Body of pancreas (tissue), 4 donors: Measurements from ENCODE around the gene SRGAP2C. TPM values are rescaled to one million over a fixed set of nuclear protein-coding genes. Genes with fewer than 3 reads are reported as not detected.
A peak's percentile ranks its signal among the peaks of the same experiment; 100 is the strongest.
"Not testable (repeated sequence)": the region's sequence is repeated elsewhere in the genome, so short reads cannot be mapped to it uniquely, and the experiment has no call there.

Source experiments
- ATAC-seq: fragments of 150-250 bp; one replicate; pipeline ENCODE4 v1.9.1; 2016
- DNase-seq, 4 donors: peaks; one replicate each; pipeline ENCODE4 v3.0.0-alpha.2; 2019
- H3K27ac ChIP-seq, 4 donors: fragments of 200-600 bp; sonication (generic); 1 replicate in 3 of 4; 2 replicates in 1 of 4; pipeline versions ENCODE4 v1.5.1 to v1.6.1; 2016 to 2019; ENCODE audit warnings: mild to moderate bottlenecking in 1 of 4, mixed read lengths in 1 of 4, moderate library complexity in 1 of 4
- H3K27me3 ChIP-seq, 2 donors: fragments of 200-600 bp; sonication (generic); one replicate each; pipeline ENCODE4 v1.6.0; 2016; ENCODE audit warnings: mild to moderate bottlenecking in 1 of 2
- H3K36me3 ChIP-seq, 2 donors: fragments of 200-600 bp; sonication (generic); replicated peaks in 1 of 2; 2 replicates each; pipeline ENCODE4 v1.5.1; 2016; ENCODE audit warnings: low read depth in 2 of 2; ENCODE audit not compliant: insufficient read depth in 1 of 2
- H3K4me1 ChIP-seq: fragments of 200-600 bp; sonication (generic); one replicate; pipeline ENCODE4 v1.6.0; 2016
- H3K4me3 ChIP-seq, 2 donors: fragments of 200-600 bp; sonication (generic); 1 replicate in 1 of 2; 2 replicates in 1 of 2; pipeline ENCODE4 v1.5.1; 2016 to 2019
- H3K9me3 ChIP-seq, 3 donors: fragments of 200-600 bp; sonication (generic); 1 replicate in 2 of 3; 2 replicates in 1 of 3; pipeline ENCODE4 v1.5.1; 2016
- whole genome bisulfite sequencing, 2 donors: methylation state at CpG; one replicate each; pipeline ENCODE4 v1.1.5; 2017; 5-methylcytosine and 5-hydroxymethylcytosine counted together
- intact Hi-C: fragments of 100-400 bp; cut with DNase I; formaldehyde crosslinking; loops from one replicate; pipeline ENCODE4 v1.15.1; 2023
- total RNA-seq, 2 donors: library from RNA; depleted of rRNA; stranded (reverse); fragments of >200 nt; gene quantifications; one replicate each; pipeline ENCODE4 v1.1.0, GENCODE V29; 2016

The SRGAP2C gene
- total RNA-seq, 2 donors from 2014 or later: 4.6 to 9.3 TPM

GRCh38 chr1:121355711-121356420, 171.1 kb downstream of the SRGAP2C start:
- WGBS, 2 donors: no CpG with 5 or more reads among the region's 5 CpGs
- H3K4me1 ChIP-seq: not testable (repeated sequence)
- ATAC-seq: peak; percentile 15

DNA sequence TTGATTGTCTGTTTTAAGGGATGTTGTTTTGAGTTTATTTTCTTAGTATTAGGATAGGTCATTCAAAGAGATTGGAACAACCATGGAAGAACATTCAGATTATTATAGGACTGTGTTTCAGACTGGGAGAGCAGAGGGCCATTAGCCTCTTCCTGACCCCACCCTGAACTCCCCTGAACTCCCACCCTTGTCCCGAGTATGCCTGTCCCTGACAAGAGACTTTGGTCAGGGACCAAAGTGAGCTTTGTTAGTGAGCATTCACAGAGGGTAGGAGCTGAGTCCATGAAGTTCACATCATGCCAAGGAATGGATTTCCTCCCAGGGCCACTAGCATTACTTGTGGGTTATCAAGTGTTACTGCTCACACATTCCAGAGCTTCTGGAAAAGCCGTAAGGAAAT, 172.0 kb downstream of the SRGAP2C start:
- H3K4me3 ChIP-seq, H3K27ac ChIP-seq, intact Hi-C loops, H3K27me3 ChIP-seq, H3K9me3 ChIP-seq, H3K4me1 ChIP-seq, DNase-seq, H3K36me3 ChIP-seq, ATAC-seq: not testable (repeated sequence)
- 60 to 86% methylated on average over 1 to 2 of the region's 2 CpGs for WGBS, 2 donors

More at GRCh38 chr1:121355711-121356420, 171.1 kb downstream of the SRGAP2C start:
- DNase-seq, H3K27ac ChIP-seq, H3K27me3 ChIP-seq, intact Hi-C loops, H3K4me3 ChIP-seq, H3K9me3 ChIP-seq, H3K36me3 ChIP-seq: not testable (repeated sequence)

DNA sequence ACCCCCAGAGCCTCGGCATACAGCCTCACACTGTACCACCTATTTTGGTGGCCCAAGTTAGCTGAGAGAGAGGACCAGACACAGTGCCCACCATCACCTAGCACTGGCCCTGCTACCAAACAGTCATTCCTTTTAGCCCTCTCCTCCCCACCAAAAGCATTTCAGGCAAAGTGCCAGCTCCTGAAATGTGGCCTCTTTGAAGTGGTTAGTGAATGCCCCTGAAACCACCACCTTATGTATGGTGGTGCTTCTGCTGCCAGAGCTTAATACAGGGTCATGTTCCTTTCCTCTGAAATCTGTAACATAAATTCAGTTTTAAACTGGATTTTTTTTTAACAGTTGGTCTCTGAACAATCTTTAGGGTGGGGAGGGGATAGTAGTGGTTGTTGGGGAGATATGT, 175.8 kb downstream of the SRGAP2C start:
- H3K27me3 ChIP-seq, H3K9me3 ChIP-seq, DNase-seq, ATAC-seq, H3K4me3 ChIP-seq, H3K36me3 ChIP-seq, H3K27ac ChIP-seq, H3K4me1 ChIP-seq, intact Hi-C loops: not testable (repeated sequence)
- WGBS, 2 donors: no CpG with 5 or more reads among the region's 1 CpG

DNA sequence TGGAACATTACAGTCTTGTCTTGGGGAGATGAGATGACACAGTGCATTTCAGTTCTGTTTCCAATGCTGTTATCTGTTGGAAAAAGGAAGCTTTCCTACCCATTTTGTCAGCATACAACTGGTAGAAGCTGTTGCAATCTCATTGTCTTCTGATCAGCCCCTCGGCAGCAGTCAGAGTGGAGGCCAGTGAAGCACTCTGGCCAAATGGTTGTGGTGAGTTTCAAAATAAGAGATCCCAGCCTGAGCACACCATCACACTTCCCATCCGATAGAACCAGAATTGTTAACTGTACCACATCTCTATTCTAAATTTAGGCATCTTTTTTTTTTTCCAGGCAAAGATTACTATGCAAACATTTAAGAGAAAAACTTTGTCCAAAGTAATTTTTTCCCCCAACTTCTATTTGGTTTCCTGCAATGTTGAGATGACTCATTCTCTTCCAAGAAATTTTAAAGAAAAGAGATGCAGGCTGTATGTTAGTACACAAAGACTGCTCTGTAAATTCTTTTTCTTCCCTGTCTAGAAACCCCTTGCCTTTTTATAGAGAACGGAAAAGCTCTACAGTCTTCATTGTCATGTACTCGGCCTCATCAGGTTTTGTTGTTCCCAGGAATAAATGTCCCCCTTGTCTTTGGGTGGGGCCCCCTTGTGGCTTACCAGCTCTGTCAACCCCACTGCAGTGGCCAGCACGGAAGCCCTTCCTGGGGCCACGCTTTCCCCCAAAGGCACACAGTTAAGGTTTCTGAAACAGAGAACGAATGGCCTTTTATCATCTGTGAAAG, 176.9 kb downstream of the SRGAP2C start:
- H3K4me1 ChIP-seq, intact Hi-C loops, H3K27ac ChIP-seq, DNase-seq, H3K4me3 ChIP-seq, H3K9me3 ChIP-seq, H3K36me3 ChIP-seq, H3K27me3 ChIP-seq, ATAC-seq: not testable (repeated sequence)
- WGBS, 2 donors: 44 to 75% methylated on average over 1 to 2 of the region's 7 CpGs

- H3K4me1 ChIP-seq, H3K27ac ChIP-seq, H3K27me3 ChIP-seq, H3K9me3 ChIP-seq, ATAC-seq, intact Hi-C loops, H3K4me3 ChIP-seq, H3K36me3 ChIP-seq: not testable (repeated sequence)
- DNase-seq: peak in 2 of 4 donors; percentile 4 to 42
- WGBS, 2 donors: 30 to 70% methylated on average over 1 to 3 of the region's 4 CpGs
Measured at GRCh38 chr1:121362234-121362883, 177.6 kb downstream of the SRGAP2C start.

DNA sequence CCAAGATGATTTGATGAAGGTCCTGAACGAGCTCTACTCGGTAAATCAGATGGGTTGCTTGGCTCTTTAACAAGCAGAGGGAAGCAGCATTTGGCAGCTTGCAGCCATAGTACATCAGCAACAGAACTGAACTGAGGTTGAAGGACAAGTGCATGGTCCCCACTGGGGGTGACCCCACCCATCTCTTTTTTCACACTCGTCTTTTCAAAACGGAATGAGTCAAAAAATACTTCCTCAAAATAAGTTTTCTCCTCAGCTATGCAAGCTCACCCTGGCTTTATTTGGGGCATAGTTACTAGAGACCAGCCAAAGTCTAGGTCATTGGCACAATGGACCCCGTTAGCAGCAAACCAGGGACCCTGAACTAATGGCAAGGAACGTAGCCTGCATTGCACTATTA, 180.5 kb downstream of the SRGAP2C start:
- intact Hi-C loops, H3K36me3 ChIP-seq, H3K27ac ChIP-seq, H3K27me3 ChIP-seq, H3K9me3 ChIP-seq, ATAC-seq, DNase-seq, H3K4me1 ChIP-seq, H3K4me3 ChIP-seq: not testable (repeated sequence)
- 70 to 91% methylated on average over 2 to 4 of the region's 6 CpGs for WGBS, 2 donors

DNA sequence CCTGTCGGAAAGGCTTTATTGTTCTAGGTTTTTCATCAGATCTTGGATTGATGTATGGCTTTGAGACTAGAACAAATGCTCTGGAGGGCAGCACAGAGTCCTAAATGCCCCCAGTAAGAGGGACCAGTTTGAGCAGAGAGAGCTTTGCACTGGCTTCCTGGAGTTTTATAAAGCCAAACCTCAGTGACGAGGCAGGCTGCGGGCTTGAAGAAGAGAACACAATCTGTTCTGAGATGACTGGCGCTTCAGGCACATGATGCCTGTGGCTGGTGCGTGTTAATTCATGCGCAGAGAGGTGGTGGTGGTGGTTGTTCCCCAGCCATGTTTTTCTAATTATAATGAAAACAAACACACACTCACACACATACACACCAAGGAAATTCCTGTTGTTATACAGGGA, 180.9 kb downstream of the SRGAP2C start:
- intact Hi-C loops, H3K4me1 ChIP-seq, H3K9me3 ChIP-seq, H3K27ac ChIP-seq, H3K4me3 ChIP-seq, H3K27me3 ChIP-seq, ATAC-seq, H3K36me3 ChIP-seq: not testable (repeated sequence)
- DNase-seq: peak in 2 of 4 donors; percentile 3 to 13
- 94 to 100% methylated on average over 1 to 5 of the region's 6 CpGs for WGBS, 2 donors

DNA sequence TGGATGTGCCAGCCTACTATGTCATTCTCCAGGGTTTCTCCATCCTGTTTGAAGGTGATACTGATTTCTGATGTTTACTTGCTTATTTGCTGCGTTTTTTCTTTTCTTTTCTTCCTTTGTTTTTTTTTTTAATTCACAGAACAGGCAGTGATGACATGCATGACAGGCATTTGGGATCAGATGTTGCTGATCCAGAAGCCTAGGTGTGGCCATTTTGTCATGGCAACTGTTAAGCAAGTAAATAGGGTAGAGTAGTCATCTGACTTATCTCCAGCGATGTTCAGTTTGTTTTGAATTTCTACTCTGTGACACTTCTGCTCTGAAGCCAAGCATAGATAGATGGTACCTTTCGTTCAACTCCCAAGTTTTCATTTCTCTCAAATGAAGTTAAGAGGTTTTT, 181.4 kb downstream of the SRGAP2C start:
- H3K36me3 ChIP-seq, intact Hi-C loops, H3K27ac ChIP-seq, DNase-seq, H3K4me3 ChIP-seq, H3K9me3 ChIP-seq, H3K27me3 ChIP-seq, H3K4me1 ChIP-seq, ATAC-seq: not testable (repeated sequence)
- no CpG with 5 or more reads among the region's 3 CpGs for whole genome bisulfite sequencing, 2 donors

- intact Hi-C loops, H3K4me1 ChIP-seq, DNase-seq, H3K36me3 ChIP-seq, H3K9me3 ChIP-seq, H3K27ac ChIP-seq, H3K4me3 ChIP-seq, H3K27me3 ChIP-seq, ATAC-seq: not testable (repeated sequence)
- no CpG with 5 or more reads among the region's 5 CpGs for WGBS, 2 donors
Measured at GRCh38 chr1:121368910-121369309, 184.1 kb downstream of the SRGAP2C start.

- H3K9me3 ChIP-seq, H3K36me3 ChIP-seq, H3K4me1 ChIP-seq, H3K27me3 ChIP-seq, DNase-seq, H3K27ac ChIP-seq, ATAC-seq, intact Hi-C loops, H3K4me3 ChIP-seq: not testable (repeated sequence)
- WGBS, 2 donors: 92 to 100% methylated on average over 1 to 2 of the region's 2 CpGs
Measured at GRCh38 chr1:121369959-121370358, 185.2 kb downstream of the SRGAP2C start.

DNA sequence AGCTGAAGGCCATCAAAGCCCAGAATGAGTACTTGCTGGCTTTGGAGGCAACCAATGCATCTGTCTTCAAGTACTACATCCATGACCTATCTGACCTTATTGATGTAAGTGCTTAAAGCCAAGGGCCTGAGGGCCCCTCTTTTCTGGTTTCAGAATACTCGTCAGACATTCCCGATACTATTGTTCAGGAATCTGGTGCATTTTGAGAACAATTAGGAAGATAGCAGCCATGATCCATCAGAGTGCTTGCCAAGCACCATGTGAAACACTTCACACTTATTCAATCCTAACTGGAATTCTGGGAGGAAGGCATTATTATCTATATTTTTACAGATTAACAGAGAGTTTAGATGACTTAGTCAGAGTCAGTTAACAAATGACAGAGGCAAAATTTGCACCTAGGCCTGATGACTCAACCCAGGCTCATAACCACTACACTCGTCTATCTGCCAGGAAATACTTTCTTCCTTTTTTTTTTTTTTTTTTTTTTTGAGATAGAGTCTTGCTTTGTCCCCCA, 190.1 kb downstream of the SRGAP2C start:
- ATAC-seq, DNase-seq, H3K4me1 ChIP-seq, H3K36me3 ChIP-seq, H3K27ac ChIP-seq, intact Hi-C loops, H3K27me3 ChIP-seq, H3K9me3 ChIP-seq, H3K4me3 ChIP-seq: not testable (repeated sequence)
- 90 to 96% methylated on average over 2 of the region's 3 CpGs for WGBS, 2 donors
